K562 (cell line): ENCODE measurements around the gene NDUFB5. TPM values are rescaled to one million over a fixed set of nuclear protein-coding genes. Genes with fewer than 3 reads are reported as not detected.

ENCODE experiments used
- ARHGAP35 ChIP-seq: fragments of 450-650 bp; IDR thresholded peaks from 2 replicates; pipeline ENCODE4 v1.6.1; 2018; ENCODE audit not compliant: partially characterized antibody
- CBX1 ChIP-seq: sonication (generic); IDR thresholded peaks from 2 replicates; pipeline ENCODE4 v1.6.1; 2016; ENCODE audit warnings: antibody characterized with exemption, low read depth, mild to moderate bottlenecking
- DDX20 ChIP-seq: fragments of 450-650 bp; IDR thresholded peaks from 2 replicates; pipeline ENCODE4 v1.6.1; 2016; ENCODE audit warnings: missing genetic modification characterization, low read depth, mild to moderate bottlenecking, missing compliant biosample characterization, moderate library complexity
- ELK3 ChIP-seq: fragments of 450-650 bp; formaldehyde crosslinking; IDR thresholded peaks from 2 replicates; pipeline ENCODE4 v1.4.0; 2020; ENCODE audit warnings: mild to moderate bottlenecking
- JUN ChIP-seq, 2 experiments: sonication (generic) in 1 of 2; formaldehyde crosslinking in 1 of 2; IDR thresholded peaks; 2 replicates each; pipeline versions ENCODE4 v1.6.1 to v1.8.0; 2012 to 2022; ENCODE audit warnings: borderline replicate concordance in 2 of 2, mild to moderate bottlenecking in 2 of 2, improper control_type of control experiment in 1 of 2, low read depth in 1 of 2, low read length in 1 of 2, missing genetic modification reagents in 1 of 2
- MXI1 ChIP-seq: IDR thresholded peaks from 2 replicates; pipeline ENCODE4 v1.6.1; 2011; ENCODE audit warnings: low read depth, mild to moderate bottlenecking, improper control_type of control experiment, low read length
- MYNN ChIP-seq, 2 experiments: sonication (generic); formaldehyde crosslinking in 1 of 2; IDR thresholded peaks; 2 replicates each; pipeline versions ENCODE4 v1.5.0 to v1.6.1; 2016 to 2020; ENCODE audit warnings: antibody characterized with exemption in 1 of 2, missing genetic modification reagents in 1 of 2
- PCBP2 ChIP-seq: fragments of 200-400 bp; formaldehyde crosslinking; IDR thresholded peaks from 2 replicates; pipeline ENCODE4 v1.6.1; 2018; ENCODE audit warnings: low read length, low read depth, mild to moderate bottlenecking, moderate library complexity; ENCODE audit not compliant: poor library complexity, severe bottlenecking
- POLR2G ChIP-seq: fragments of 200-400 bp; formaldehyde crosslinking; IDR thresholded peaks from 2 replicates; pipeline ENCODE4 v1.6.1; 2017; ENCODE audit warnings: low read depth, mild to moderate bottlenecking, antibody characterized with exemption, low read length, moderate library complexity
- RBFOX2 ChIP-seq: fragments of 200-400 bp; formaldehyde crosslinking; IDR thresholded peaks from 2 replicates; pipeline ENCODE4 v1.6.1; 2017; ENCODE audit warnings: low read depth, mild to moderate bottlenecking, low read length, moderate library complexity
- TOE1 ChIP-seq, 2 experiments: fragments of 450-650 bp in 1 of 2; sonication (generic) in 1 of 2; formaldehyde crosslinking in 1 of 2; IDR thresholded peaks; 2 replicates each; pipeline versions ENCODE4 v1.7.1 to v1.8.0; 2016 to 2022; ENCODE audit warnings: borderline replicate concordance in 2 of 2, mild to moderate bottlenecking in 2 of 2, antibody characterized with exemption in 1 of 2, inconsistent platforms in 1 of 2, low read depth in 1 of 2, missing genetic modification reagents in 1 of 2, moderate library complexity in 1 of 2
- ZNF263 ChIP-seq: sonication (generic); formaldehyde crosslinking; IDR thresholded peaks from 2 replicates; pipeline ENCODE4 v1.8.0; 2022; ENCODE audit warnings: mild to moderate bottlenecking, missing genetic modification reagents, borderline replicate concordance
- ZNF398 ChIP-seq: fragments of 250-450 bp; sonication (Bioruptor Pico); IDR thresholded peaks from 2 replicates; pipeline ENCODE4 v1.8.0; 2021; ENCODE audit warnings: moderate library complexity, mild to moderate bottlenecking, inconsistent platforms
- ZNF431 ChIP-seq: sonication (generic); formaldehyde crosslinking; IDR thresholded peaks from 2 replicates; pipeline ENCODE4 v1.8.0; 2022; ENCODE audit warnings: mild to moderate bottlenecking, missing genetic modification reagents
- polyA plus RNA-seq, 8 experiments: library from polyadenylated mRNA; depleted of rRNA in 4 of 8; stranded (reverse) in 5 of 8; unstranded in 3 of 8; fragments of >200 nt; fragmentation: Nextera tagmentation in 2 of 8; fragmentation: Illumina TruSeq in 1 of 8; extraction: Ambion mirVana in 2 of 8; extraction: Trizol in 1 of 8; gene quantifications; 2 replicates each; pipeline versions ENCODE4 v1.2.1 to v1.2.3, GENCODE V29; 2011 to 2014; ENCODE audit warnings: inconsistent platforms in 1 of 8, missing spikeins in 1 of 8
- total RNA-seq, 7 experiments: library from RNA; depleted of rRNA in 6 of 7; stranded (reverse); fragments of >200 nt in 6 of 7; fragmentation: Illumina TruSeq in 2 of 7; extraction: Trizol in 2 of 7; gene quantifications; 2 replicates each; pipeline versions ENCODE4 v1.2.1 to v1.2.3, GENCODE V29; 2011 to 2021; ENCODE audit warnings: low replicate concordance in 1 of 7
- TF ChIP-seq, protein P1 (sequence below): sonication (generic); formaldehyde crosslinking; IDR thresholded peaks from 2 replicates; pipeline ENCODE4 v1.8.0; 2022; ENCODE audit warnings: mild to moderate bottlenecking, missing genetic modification reagents
- TF ChIP-seq, protein P2 (sequence below): fragments of 450-650 bp; IDR thresholded peaks from 2 replicates; pipeline ENCODE4 v1.6.1; 2016; ENCODE audit warnings: borderline replicate concordance
- TF ChIP-seq, protein P3 (sequence below), 2 experiments: IDR thresholded peaks; 2 replicates each; pipeline ENCODE4 v1.6.1; 2012; ENCODE audit warnings: improper control_type of control experiment in 2 of 2, low read depth in 2 of 2, low read length in 2 of 2, borderline replicate concordance in 1 of 2

NDUFB5 gene
- total and polyA plus RNA-seq, 9 of the 15 experiments (the other 6 are each of a cell fraction or from before 2014, with no cell fraction given), result 128 to 466 (median 176) TPM

DNA sequence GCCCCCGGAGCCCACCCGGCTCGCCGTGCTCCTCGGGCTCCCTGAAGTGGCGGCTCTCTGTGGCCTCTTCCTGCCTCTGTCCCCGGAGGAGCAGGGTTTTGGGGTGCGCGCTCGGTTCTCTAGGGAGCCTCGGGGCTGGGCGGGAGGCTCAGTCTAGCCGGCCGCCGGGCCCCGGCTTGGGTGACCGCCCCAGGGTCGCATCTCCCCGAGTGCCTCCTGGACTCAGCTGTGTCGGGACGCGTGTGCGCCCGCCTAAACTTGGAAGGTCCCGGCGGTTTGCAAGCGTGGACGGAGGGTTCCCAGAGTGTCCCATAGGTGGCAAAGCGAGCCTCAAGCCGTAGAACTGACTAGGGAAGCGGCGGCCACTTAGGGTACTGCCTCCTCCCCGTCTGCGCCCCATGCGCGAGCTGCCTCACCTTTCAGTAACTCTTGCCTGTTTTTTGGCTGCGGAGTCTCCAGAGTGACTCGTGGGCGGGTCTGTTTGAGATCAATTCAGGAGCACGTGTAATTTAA is 41.3 kb upstream of the NDUFB5 start (continued):
- TF ChIP-seq, protein P1, sequence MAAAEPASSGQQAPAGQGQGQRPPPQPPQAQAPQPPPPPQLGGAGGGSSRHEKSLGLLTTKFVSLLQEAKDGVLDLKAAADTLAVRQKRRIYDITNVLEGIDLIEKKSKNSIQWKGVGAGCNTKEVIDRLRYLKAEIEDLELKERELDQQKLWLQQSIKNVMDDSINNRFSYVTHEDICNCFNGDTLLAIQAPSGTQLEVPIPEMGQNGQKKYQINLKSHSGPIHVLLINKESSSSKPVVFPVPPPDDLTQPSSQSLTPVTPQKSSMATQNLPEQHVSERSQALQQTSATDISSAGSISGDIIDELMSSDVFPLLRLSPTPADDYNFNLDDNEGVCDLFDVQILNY (CRISPR knock-in tag), result no peak
- TF ChIP-seq RBFOX2, result peak; percentile 77
- no peak for TF ChIP-seq DDX20 (tag)
- TF ChIP-seq MYNN (IDR thresholded peaks at IDR 0.05), result no peak
- no peak for TF ChIP-seq MYNN (CRISPR knock-in tag; IDR thresholded peaks at IDR 0.05)
- no peak for TF ChIP-seq PCBP2
- TF ChIP-seq ZNF431 (CRISPR knock-in tag), result peak; percentile 50; the same call in 1 of the 2 replicates
- peak; percentile 80 for TF ChIP-seq POLR2G
- TF ChIP-seq, protein P2, sequence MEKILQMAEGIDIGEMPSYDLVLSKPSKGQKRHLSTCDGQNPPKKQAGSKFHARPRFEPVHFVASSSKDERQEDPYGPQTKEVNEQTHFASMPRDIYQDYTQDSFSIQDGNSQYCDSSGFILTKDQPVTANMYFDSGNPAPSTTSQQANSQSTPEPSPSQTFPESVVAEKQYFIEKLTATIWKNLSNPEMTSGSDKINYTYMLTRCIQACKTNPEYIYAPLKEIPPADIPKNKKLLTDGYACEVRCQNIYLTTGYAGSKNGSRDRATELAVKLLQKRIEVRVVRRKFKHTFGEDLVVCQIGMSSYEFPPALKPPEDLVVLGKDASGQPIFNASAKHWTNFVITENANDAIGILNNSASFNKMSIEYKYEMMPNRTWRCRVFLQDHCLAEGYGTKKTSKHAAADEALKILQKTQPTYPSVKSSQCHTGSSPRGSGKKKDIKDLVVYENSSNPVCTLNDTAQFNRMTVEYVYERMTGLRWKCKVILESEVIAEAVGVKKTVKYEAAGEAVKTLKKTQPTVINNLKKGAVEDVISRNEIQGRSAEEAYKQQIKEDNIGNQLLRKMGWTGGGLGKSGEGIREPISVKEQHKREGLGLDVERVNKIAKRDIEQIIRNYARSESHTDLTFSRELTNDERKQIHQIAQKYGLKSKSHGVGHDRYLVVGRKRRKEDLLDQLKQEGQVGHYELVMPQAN, result no peak; the same call in 1 of the 2 replicates
- TF ChIP-seq TOE1 (IDR thresholded peaks at IDR 0.05; ENCODE audit: borderline replicate concordance), result no peak
- no peak for TF ChIP-seq TOE1 (CRISPR knock-in tag; IDR thresholded peaks at IDR 0.05; ENCODE audit: borderline replicate concordance, low read depth)
- no peak for TF ChIP-seq ZNF398 (CRISPR knock-in tag)
- TF ChIP-seq, protein P3, sequence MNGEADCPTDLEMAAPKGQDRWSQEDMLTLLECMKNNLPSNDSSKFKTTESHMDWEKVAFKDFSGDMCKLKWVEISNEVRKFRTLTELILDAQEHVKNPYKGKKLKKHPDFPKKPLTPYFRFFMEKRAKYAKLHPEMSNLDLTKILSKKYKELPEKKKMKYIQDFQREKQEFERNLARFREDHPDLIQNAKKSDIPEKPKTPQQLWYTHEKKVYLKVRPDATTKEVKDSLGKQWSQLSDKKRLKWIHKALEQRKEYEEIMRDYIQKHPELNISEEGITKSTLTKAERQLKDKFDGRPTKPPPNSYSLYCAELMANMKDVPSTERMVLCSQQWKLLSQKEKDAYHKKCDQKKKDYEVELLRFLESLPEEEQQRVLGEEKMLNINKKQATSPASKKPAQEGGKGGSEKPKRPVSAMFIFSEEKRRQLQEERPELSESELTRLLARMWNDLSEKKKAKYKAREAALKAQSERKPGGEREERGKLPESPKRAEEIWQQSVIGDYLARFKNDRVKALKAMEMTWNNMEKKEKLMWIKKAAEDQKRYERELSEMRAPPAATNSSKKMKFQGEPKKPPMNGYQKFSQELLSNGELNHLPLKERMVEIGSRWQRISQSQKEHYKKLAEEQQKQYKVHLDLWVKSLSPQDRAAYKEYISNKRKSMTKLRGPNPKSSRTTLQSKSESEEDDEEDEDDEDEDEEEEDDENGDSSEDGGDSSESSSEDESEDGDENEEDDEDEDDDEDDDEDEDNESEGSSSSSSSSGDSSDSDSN (IDR thresholded peaks at IDR 0.05; ENCODE audit: borderline replicate concordance in 1 of 2, low read depth in 2 of 2, low read length in 2 of 2), result peak; percentile 61 to 82; a peak in 1 of 4 replicates
- peak; percentile 57 for TF ChIP-seq ZNF263 (CRISPR knock-in tag)
- TF ChIP-seq MXI1, result peak; percentile 24; the same call in 1 of the 2 replicates
- TF ChIP-seq ARHGAP35, result no peak
- no peak for TF ChIP-seq CBX1
- no peak for TF ChIP-seq JUN (IDR thresholded peaks at IDR 0.05; ENCODE audit: borderline replicate concordance, low read depth, low read length)
- no peak for TF ChIP-seq JUN (CRISPR knock-in tag; IDR thresholded peaks at IDR 0.05; ENCODE audit: borderline replicate concordance)
- TF ChIP-seq ELK3 (CRISPR knock-in tag), result no peak
